ENCODE results near the gene ZMYND8.

Gene ZMYND8

DNA sequence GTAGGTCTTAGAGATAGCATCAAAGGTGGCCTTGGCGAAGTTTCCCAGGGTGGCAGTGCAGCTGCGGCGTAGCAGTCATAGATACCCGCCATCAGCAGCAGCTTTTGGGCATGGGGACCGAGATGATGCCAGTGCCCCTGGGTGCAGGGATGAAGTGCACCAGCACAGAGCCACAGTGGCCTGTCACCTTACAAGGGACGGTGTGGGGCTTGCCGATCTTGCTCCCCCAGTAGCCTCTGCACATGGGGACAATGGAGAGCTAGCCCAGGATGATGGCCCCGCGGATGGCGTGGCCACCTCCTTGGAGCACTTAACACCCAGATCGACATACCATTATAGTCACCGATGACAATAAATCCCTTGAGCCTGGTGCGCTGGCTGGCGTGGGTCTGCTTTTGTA is 195.5 kb downstream of the ZMYND8 start:
- no peak for DNase-seq

DNA sequence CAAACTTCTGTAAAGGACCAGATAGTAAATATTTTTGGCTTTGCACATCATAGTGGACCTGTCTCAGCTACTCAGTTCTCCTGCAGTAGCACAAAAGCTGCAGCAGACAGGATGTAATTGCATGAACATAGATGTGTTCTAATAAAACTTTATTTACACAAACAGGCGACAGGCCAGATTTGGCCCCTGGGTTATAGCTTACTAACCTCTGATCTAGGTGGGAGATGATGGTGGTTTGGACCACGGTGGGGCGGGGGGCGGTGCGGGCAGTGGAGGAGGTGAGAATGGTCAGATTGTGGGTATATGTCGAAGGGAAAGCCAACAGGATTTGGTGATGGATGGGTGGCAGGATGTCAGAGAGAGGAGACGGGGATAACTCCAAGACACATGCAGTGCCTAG is 196.3 kb downstream of the ZMYND8 start:
- DNase-seq: no peak

Data from kidney glomerular epithelial cell (primary cell).